Stimulated activated CD8-positive, alpha-beta memory T cell treated with anti-CD3 and anti-CD28 coated beads, Interleukin-7, amount 100 ng/mL, for 48 hours (primary cell): Measurements from ENCODE around the gene SLC5A4.

Source experiments
- DNase-seq, 2 donors: peaks; one replicate each; pipeline ENCODE4 v3.0.0-alpha.2; 2020; ENCODE audit warnings: low read depth in 1 of 2; ENCODE audit errors: extremely low read depth in 1 of 2

The SLC5A4 gene

GRCh38 chr22:32233091-32233490 is 22.1 kb downstream of the SLC5A4 start:
- no peak for DNase-seq

GRCh38 chr22:32232191-32232830 is 22.8 kb downstream of the SLC5A4 start:
- DNase-seq = no peak

GRCh38 chr22:32226326-32227104 is 28.6 kb downstream of the SLC5A4 start:
- DNase-seq = no peak

- no peak for DNase-seq
Observed at GRCh38 chr22:32222991-32223390, 32.2 kb downstream of the SLC5A4 start.

GRCh38 chr22:32219026-32219425 is 36.1 kb downstream of the SLC5A4 start:
- no peak for DNase-seq

- no peak for DNase-seq
Observed at GRCh38 chr22:32218470-32218869, 36.7 kb downstream of the SLC5A4 start.

- DNase-seq = no peak
Observed at GRCh38 chr22:32217465-32217864, 37.7 kb downstream of the SLC5A4 start.

GRCh38 chr22:32216911-32217310 is 38.2 kb downstream of the SLC5A4 start:
- DNase-seq = no peak

- DNase-seq = no peak
Observed at GRCh38 chr22:32211011-32211410, 44.1 kb downstream of the SLC5A4 start.

GRCh38 chr22:32208681-32209080 is 46.5 kb downstream of the SLC5A4 start:
- no peak for DNase-seq

- DNase-seq = no peak
Observed at GRCh38 chr22:32207971-32208480, 47.1 kb downstream of the SLC5A4 start.

GRCh38 chr22:32206774-32207758 is 48.1 kb downstream of the SLC5A4 start:
- DNase-seq = no peak

- no peak for DNase-seq
Observed at GRCh38 chr22:32205974-32206773, 49.0 kb downstream of the SLC5A4 start.

- peak in 1 of 2 donors; percentile 47 for DNase-seq
Observed at GRCh38 chr22:32204856-32205722, 50.1 kb downstream of the SLC5A4 start, which contains the start of gene RFPL2. Gene RFPL2, minus strand, starts transcription at chr22:32205073. Its CDS starts 2,622 bp downstream, at chr22:32202451.

GRCh38 chr22:32204040-32204855 is 50.9 kb downstream of the SLC5A4 start:
- DNase-seq = no peak

- no peak for DNase-seq
Observed at GRCh38 chr22:32203181-32204039, 51.7 kb downstream of the SLC5A4 start.

GRCh38 chr22:32202539-32203180 is 52.5 kb downstream of the SLC5A4 start:
- DNase-seq = no peak
